Measurements from ENCODE around the gene MTG1. TPM values are rescaled to one million over a fixed set of nuclear protein-coding genes. Genes with fewer than 3 reads are reported as not detected.

MTG1 gene
- total and polyA plus RNA-seq, 12 donors = 17.4 to 36.2 (median 23.8) TPM

- ATAC-seq = no peak
- WGBS, 2 donors = 86 to 87% methylated on average over 16 of the region's 16 CpGs
- DNase-seq = no peak
- Histone ChIP-seq H3K36me3 (peaks cover 0 to 98% (median 26%) of the 10 kb centered on the region in 9 donors), H3K4me3 (no peak overlapping the region), H3K4me1 (peaks cover 0 to 18% (median 0%) of the 10 kb centered on the region in 9 donors), H3K27ac (no peak overlapping the region), H3K9me3 (peaks cover 0 to 5% (median 0%) of the 10 kb centered on the region in 11 donors), H3K27me3 (no peaks in the 10 kb centered on the region)
- intact Hi-C loops (cut with DNase I) = no loop called here
- TF ChIP-seq CTCF (IDR thresholded peaks at IDR 0.05) = no peak
Observed at GRCh38 chr10:133403359-133403758, 9.4 kb downstream of the MTG1 start.

GRCh38 chr10:133403784-133404183 lies 9.8 kb downstream of the MTG1 start:
- Histone ChIP-seq H3K27ac (no peak overlapping the region), H3K27me3 (no peaks in the 10 kb centered on the region), H3K36me3 (peaks cover 0 to 98% (median 26%) of the 10 kb centered on the region in 9 donors), H3K4me3 (no peak overlapping the region), H3K9me3 (peaks cover 0 to 10% (median 0%) of the 10 kb centered on the region in 11 donors), H3K4me1 (peaks cover 0 to 18% (median 0%) of the 10 kb centered on the region in 9 donors)
- ATAC-seq (no peak), DNase-seq (no peak)
- 92 to 93% methylated on average over 5 of the region's 5 CpGs for WGBS, 2 donors
- no peak for TF ChIP-seq CTCF (IDR thresholded peaks at IDR 0.05)
- intact Hi-C loops (cut with DNase I) = no loop called here

GRCh38 chr10:133405272-133405671 lies 11.3 kb downstream of the MTG1 start:
- Histone ChIP-seq H3K4me3 (no peak overlapping the region), H3K27ac (no peak overlapping the region), H3K4me1 (peaks cover 0 to 14% (median 0%) of the 10 kb centered on the region in 9 donors), H3K36me3 (peaks cover 0 to 96% (median 32%) of the 10 kb centered on the region in 9 donors), H3K9me3 (peaks cover 0 to 20% (median 0%) of the 10 kb centered on the region in 11 donors), H3K27me3 (no peaks in the 10 kb centered on the region)
- no peak for TF ChIP-seq CTCF (IDR thresholded peaks at IDR 0.05)
- ATAC-seq (no peak), DNase-seq (no peak)
- intact Hi-C loops (cut with DNase I) = no loop called here
- WGBS, 2 donors = 61 to 63% methylated on average over 2 of the region's 2 CpGs

- TF ChIP-seq CTCF (IDR thresholded peaks at IDR 0.05) = no peak
- Histone ChIP-seq H3K27me3 (no peaks in the 10 kb centered on the region), H3K9me3 (peaks cover 0 to 27% (median 6%) of the 10 kb centered on the region in 11 donors), H3K36me3 (peaks cover 0 to 98% (median 38%) of the 10 kb centered on the region in 9 donors), H3K4me3 (no peak overlapping the region), H3K27ac (no peak overlapping the region), H3K4me1 (peaks cover 0 to 7% (median 0%) of the 10 kb centered on the region in 9 donors)
- ATAC-seq (no peak), DNase-seq (no peak)
- intact Hi-C loops (cut with DNase I) = no loop called here
- 94 to 96% methylated on average over 8 of the region's 8 CpGs for WGBS, 2 donors
Observed at GRCh38 chr10:133405844-133406527, 12.0 kb downstream of the MTG1 start.
